ENCODE results near the gene NCR2. TPM values are rescaled to one million over a fixed set of nuclear protein-coding genes. Genes with fewer than 3 reads are reported as not detected.

Gene NCR2
- total and polyA plus RNA-seq, 2 of the 13 experiments (the other 11 are each of a cell fraction or from before 2014, with no cell fraction given) = not detected

- TF ChIP-seq ARID5B (CRISPR knock-in tag; IDR thresholded peaks at IDR 0.05) = 0 out of 2 replicates have a peak, but pooled peaks have one; percentile 19
- TF ChIP-seq E2F5 (CRISPR knock-in tag; conservative IDR thresholded peaks at IDR 0.05) = no peak
- peak; percentile 83 for TF ChIP-seq XRCC5 (optimal IDR thresholded peaks at IDR 0.05; ENCODE audit: low read length)
- TF ChIP-seq JARID2 (CRISPR knock-in tag; IDR thresholded peaks at IDR 0.05; ENCODE audit: insufficient replicate concordance) = no peak
- TF ChIP-seq ZIK1 (CRISPR knock-in tag; IDR thresholded peaks at IDR 0.05; ENCODE audit: borderline replicate concordance, low read depth) = no peak
- TF ChIP-seq ZNF619 (CRISPR knock-in tag; IDR thresholded peaks at IDR 0.05) = no peak
- TF ChIP-seq SOX6 (IDR thresholded peaks at IDR 0.05) = no peak
- peak; percentile 44 for TF ChIP-seq SOX6 (CRISPR knock-in tag; IDR thresholded peaks at IDR 0.05)
- peak; percentile 94 for TF ChIP-seq RAD21 (CRISPR knock-in tag; IDR thresholded peaks at IDR 0.05)
- TF ChIP-seq ZNF24 (IDR thresholded peaks at IDR 0.05) = no peak
- peak; percentile 4; the same call in 1 of the 2 replicates for TF ChIP-seq NFE2L2 (IDR thresholded peaks at IDR 0.05; ENCODE audit: low read length)
- 0 out of 2 replicates have a peak, but pooled peaks have one; percentile 33 for TF ChIP-seq ATF5 (CRISPR knock-in tag; IDR thresholded peaks at IDR 0.05; ENCODE audit: low read depth)
- TF ChIP-seq TEAD3 (CRISPR knock-in tag; optimal IDR thresholded peaks at IDR 0.05; ENCODE audit: borderline replicate concordance) = peak; percentile 43
- TF ChIP-seq ZNF598 (CRISPR knock-in tag; IDR thresholded peaks at IDR 0.05; ENCODE audit: borderline replicate concordance) = no peak
- no peak for TF ChIP-seq ZNF513 (CRISPR knock-in tag; conservative IDR thresholded peaks at IDR 0.05)
- peak; percentile 64; the same call in 1 of the 2 replicates for TF ChIP-seq ZBTB4 (CRISPR knock-in tag; IDR thresholded peaks at IDR 0.05; ENCODE audit: borderline replicate concordance)
- peak; percentile 41; the same call in 1 of the 2 replicates for TF ChIP-seq PATZ1 (CRISPR knock-in tag; IDR thresholded peaks at IDR 0.05)
- TF ChIP-seq ZMYM3 (CRISPR knock-in tag; IDR thresholded peaks at IDR 0.05) = peak; percentile 30; the same call in 1 of the 2 replicates
Measured at GRCh38 chr6:41367700-41368099, 32.3 kb downstream of the NCR2 start (continued).

Measured in HepG2 (cell line).